ENCODE data around the gene ZNF750.

GRCh38 chr17:82799591-82799990 lies 40.2 kb downstream of the ZNF750 start:
- TF ChIP-seq POLR2A (IDR thresholded peaks at IDR 0.05), result no peak
- no peak for TF ChIP-seq CTCF (IDR thresholded peaks at IDR 0.05)
- no peak for TF ChIP-seq POLR2AphosphoS5 (IDR thresholded peaks at IDR 0.05; ENCODE audit: insufficient read depth in 1 of 2, low read depth in 1 of 2)
